KMS-11 (cell line): ENCODE data around the gene TTBK2.

Experiments
- H2AFZ ChIP-seq: fragments of 200-600 bp; sonication (generic); 2 replicates; pipeline ENCODE4 v1.6.1; 2016; ENCODE audit warnings: antibody characterized with exemption, mixed run types, low read depth
- H3K27ac ChIP-seq: fragments of 200-600 bp; sonication (generic); 2 replicates; pipeline ENCODE4 v1.6.1; 2016; ENCODE audit warnings: mild to moderate bottlenecking, mixed run types
- H3K27me3 ChIP-seq: fragments of 200-600 bp; sonication (generic); 2 replicates; pipeline ENCODE4 v1.6.1; 2017; ENCODE audit warnings: mild to moderate bottlenecking, low read depth, mixed run types, moderate library complexity; ENCODE audit not compliant: insufficient read depth
- H3K36me3 ChIP-seq: fragments of 200-600 bp; sonication (generic); 2 replicates; pipeline ENCODE4 v1.6.1; 2017; ENCODE audit warnings: mild to moderate bottlenecking, mixed run types; ENCODE audit not compliant: insufficient read depth
- H3K4me1 ChIP-seq: fragments of 200-600 bp; sonication (generic); 2 replicates; pipeline ENCODE4 v1.6.1; 2016; ENCODE audit warnings: mild to moderate bottlenecking, low read depth, mixed run types; ENCODE audit not compliant: poor library complexity, severe bottlenecking
- H3K4me2 ChIP-seq: fragments of 200-600 bp; sonication (generic); 2 replicates; pipeline ENCODE4 v1.7.0; 2016; ENCODE audit warnings: mild to moderate bottlenecking, mixed run types
- H3K4me3 ChIP-seq: fragments of 200-600 bp; sonication (generic); IDR thresholded peaks from 2 replicates; pipeline ENCODE4 v1.6.1; 2017; ENCODE audit warnings: low read depth, low read length, mixed read lengths; ENCODE audit not compliant: insufficient read depth
- H3K79me2 ChIP-seq: fragments of 200-600 bp; sonication (generic); 2 replicates; pipeline ENCODE4 v1.6.1; 2016; ENCODE audit warnings: low read depth, mixed run types; ENCODE audit not compliant: insufficient read depth
- H3K9ac ChIP-seq: fragments of 200-600 bp; sonication (generic); 2 replicates; pipeline ENCODE4 v1.6.1; 2016; ENCODE audit warnings: mild to moderate bottlenecking, mixed run types
- H4K20me1 ChIP-seq: fragments of 200-600 bp; sonication (generic); 2 replicates; pipeline ENCODE4 v1.6.1; 2016; ENCODE audit warnings: mild to moderate bottlenecking, mixed run types; ENCODE audit not compliant: insufficient read depth
- CTCF ChIP-seq: fragments of 200-600 bp; sonication (generic); conservative IDR thresholded peaks from 2 replicates; pipeline ENCODE4 v1.6.1; 2017; ENCODE audit warnings: low read depth, mild to moderate bottlenecking, antibody characterized with exemption, low read length, moderate library complexity, mixed read lengths

The TTBK2 gene

GRCh38 chr15:42846647-42847046, 73.9 kb downstream of the TTBK2 start:
- Histone ChIP-seq H3K27me3 (no peaks in the 10 kb centered on the region), H3K4me3 (no peak overlapping the region), H3K4me1 (no peaks in the 10 kb centered on the region), H3K9ac (no peak overlapping the region), H3K36me3 (no peaks in the 10 kb centered on the region), H3K79me2 (no peaks in the 10 kb centered on the region), H4K20me1 (no peaks in the 10 kb centered on the region), H3K4me2 (no peak overlapping the region), H3K27ac (no peak overlapping the region), H2AFZ (no peak overlapping the region)
- no peak for TF ChIP-seq CTCF

GRCh38 chr15:42845581-42845980, 75.0 kb downstream of the TTBK2 start:
- no peak overlapping the region for H2AFZ ChIP-seq
- no peak overlapping the region for H3K27ac ChIP-seq
- H3K27me3 ChIP-seq, result no peaks in the 10 kb centered on the region
- no peaks in the 10 kb centered on the region for H3K79me2 ChIP-seq
- H4K20me1 ChIP-seq, result no peaks in the 10 kb centered on the region
- H3K4me2 ChIP-seq, result no peak overlapping the region
- no peak overlapping the region for H3K4me3 ChIP-seq
- no peak overlapping the region for H3K9ac ChIP-seq
- no peaks in the 10 kb centered on the region for H3K4me1 ChIP-seq
- no peaks in the 10 kb centered on the region for H3K36me3 ChIP-seq
- TF ChIP-seq CTCF, result no peak

- no peak overlapping the region for H3K27ac ChIP-seq
- H3K4me1 ChIP-seq, result no peaks in the 10 kb centered on the region
- no peaks in the 10 kb centered on the region for H3K27me3 ChIP-seq
- no peaks in the 10 kb centered on the region for H4K20me1 ChIP-seq
- no peak overlapping the region for H3K4me3 ChIP-seq
- no peak overlapping the region for H3K9ac ChIP-seq
- H2AFZ ChIP-seq, result no peak overlapping the region
- no peak overlapping the region for H3K4me2 ChIP-seq
- TF ChIP-seq CTCF, result no peak
- H3K79me2 ChIP-seq, result no peaks in the 10 kb centered on the region
- H3K36me3 ChIP-seq, result no peaks in the 10 kb centered on the region
Measured at GRCh38 chr15:42843699-42844098, 76.9 kb downstream of the TTBK2 start.

GRCh38 chr15:42836251-42836650, 84.3 kb downstream of the TTBK2 start:
- no peak for TF ChIP-seq CTCF

More at GRCh38 chr15:42836251-42836650, 84.3 kb downstream of the TTBK2 start:
- no peak overlapping the region for H3K4me2 ChIP-seq
- H2AFZ ChIP-seq, result no peak overlapping the region
- no peaks in the 10 kb centered on the region for H3K79me2 ChIP-seq
- no peak overlapping the region for H3K27ac ChIP-seq
- no peaks in the 10 kb centered on the region for H3K4me1 ChIP-seq
- H4K20me1 ChIP-seq, result no peaks in the 10 kb centered on the region
- H3K36me3 ChIP-seq, result no peaks in the 10 kb centered on the region
- no peak overlapping the region for H3K9ac ChIP-seq
- no peaks in the 10 kb centered on the region for H3K27me3 ChIP-seq
- H3K4me3 ChIP-seq, result no peak overlapping the region
